GOT3 (cell line): ENCODE data around the gene OR5D16.
"Not testable (repeated sequence)": the region's sequence is repeated elsewhere in the genome, so short reads cannot be mapped to it uniquely, and the experiment has no call there.

Source experiments
- DNase-seq: peaks from one replicate; lab custom pipeline; 2025; ENCODE audit warnings: mixed read lengths; lab: John Stamatoyannopoulos, UW

The OR5D16 gene

DNA sequence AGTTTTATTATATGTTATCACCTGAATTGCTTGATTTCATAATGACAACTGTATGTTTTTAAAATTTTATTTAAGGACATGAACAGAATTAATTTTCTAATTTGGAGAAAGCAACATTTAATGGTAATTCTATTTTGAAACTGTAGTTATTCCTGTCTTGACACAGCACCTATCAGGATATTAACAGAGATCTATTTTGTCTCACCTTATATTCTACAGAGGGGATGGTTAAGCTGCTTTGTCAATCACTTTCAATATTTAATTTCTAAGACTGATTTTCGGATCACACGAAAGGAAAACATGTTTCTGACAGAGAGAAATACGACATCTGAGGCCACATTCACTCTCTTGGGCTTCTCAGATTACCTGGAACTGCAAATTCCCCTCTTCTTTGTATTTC, at the start of gene OR5D16:
OR5D16 (plus strand) TSS at position 301 of the 400 bp plus-strand sequence; CDS start at position 301, 0 bp downstream.
- no peak for DNase-seq

DNA sequence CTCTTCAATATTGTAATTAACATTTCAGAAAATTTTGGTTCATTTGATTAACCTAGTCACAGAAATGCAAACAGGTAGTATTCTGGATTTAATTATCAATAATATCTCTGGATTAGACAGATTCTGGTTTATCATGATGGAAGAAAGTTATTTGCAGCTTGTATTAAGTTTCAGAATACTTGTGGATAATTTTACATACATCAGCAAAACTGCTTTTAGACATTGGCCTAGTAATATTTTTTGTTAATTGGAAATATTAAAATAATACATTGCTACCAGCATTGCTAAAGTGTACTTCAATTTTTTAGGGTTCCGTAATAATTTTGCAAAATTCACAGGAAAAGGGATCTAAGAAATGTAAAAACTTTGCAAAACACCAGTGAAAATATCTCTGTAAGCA, 46.9 kb upstream of the OR5D16 start:
- no peak for DNase-seq

DNA sequence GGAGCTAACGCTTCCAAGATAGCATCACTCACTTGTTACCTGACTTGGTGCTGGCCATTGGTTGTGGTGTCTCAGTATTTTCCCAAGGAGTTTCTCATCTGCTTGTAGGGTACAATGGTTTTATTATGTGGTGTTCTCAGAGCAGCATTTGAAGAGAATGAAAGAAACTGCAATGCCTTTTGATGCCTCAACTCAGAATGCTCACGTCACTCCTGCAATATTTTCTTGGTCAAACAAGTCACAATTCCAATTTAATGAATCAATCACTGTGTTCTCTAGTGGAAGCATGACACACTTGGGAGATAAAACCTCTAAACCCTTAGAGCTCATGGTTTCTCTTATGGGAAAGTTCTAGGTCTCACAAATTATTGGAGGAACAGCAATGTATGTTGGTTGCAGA, 45.2 kb upstream of the OR5D16 start:
- DNase-seq = no peak

DNA sequence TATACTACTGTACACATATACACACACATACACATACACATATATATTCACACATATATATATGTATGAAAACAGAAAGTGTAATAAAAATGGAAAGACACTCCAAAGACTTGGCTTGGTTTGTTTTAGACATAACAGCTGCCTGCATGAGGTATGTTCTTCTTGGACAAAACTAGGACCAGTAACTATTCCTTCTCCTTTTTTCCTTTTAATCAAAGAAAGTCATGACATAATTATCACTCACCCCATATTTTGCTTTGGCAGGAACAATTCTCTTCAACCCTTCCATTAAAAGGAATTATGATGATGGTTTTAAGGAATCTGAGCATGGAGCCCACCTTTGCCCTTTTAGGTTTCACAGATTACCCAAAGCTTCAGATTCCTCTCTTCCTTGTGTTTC, 43.3 kb upstream of the OR5D16 start, which contains the start of gene OR5D14:
OR5D14 (plus strand) TSS at position 301 of the 400 bp plus-strand sequence; CDS start at position 301, 0 bp downstream.
- DNase-seq = no peak

DNA sequence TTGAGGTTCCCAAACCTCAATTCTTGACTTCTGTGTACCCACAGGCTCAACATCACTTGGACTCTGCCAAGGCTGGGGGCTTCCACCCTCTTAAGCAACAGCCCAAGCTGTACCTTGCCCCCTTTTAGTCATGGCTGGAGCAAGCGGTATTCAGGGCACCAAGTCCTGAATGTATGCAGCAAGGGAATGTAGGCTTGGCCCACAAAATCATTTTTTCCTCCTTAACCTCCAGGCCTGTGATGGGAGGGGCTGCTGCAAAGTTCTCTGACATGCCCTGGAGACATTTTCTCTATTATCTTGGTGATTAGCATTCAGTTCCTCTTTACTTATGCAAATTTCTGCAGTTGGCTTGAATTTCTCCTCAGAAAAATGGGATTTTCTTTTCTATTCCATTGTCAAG, 32.3 kb upstream of the OR5D16 start:
- no peak for DNase-seq

DNA sequence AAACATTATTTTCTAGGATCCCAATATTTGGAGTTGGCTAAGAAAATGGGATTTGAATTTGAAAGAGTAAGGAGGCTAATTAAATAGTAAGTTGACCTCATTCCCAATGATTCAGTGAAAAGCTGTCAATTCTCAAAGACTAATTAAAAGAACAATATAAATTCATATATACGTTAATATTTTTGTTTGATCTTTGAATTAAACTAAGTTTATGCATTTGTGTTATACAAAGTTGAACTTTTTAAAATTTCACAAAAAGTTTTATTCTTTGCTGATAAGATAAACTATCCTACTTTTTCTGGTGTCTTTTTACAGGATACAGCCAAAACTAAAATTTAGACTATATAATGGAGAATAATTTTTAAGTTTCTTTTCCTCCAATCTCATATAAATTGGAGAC, 27.5 kb upstream of the OR5D16 start, which contains the start of gene OR5L1:
OR5L1 (plus strand) TSS at position 301 of the 400 bp plus-strand sequence. CDS start 100 bp downstream, outside the sequence.
- no peak for DNase-seq

DNA sequence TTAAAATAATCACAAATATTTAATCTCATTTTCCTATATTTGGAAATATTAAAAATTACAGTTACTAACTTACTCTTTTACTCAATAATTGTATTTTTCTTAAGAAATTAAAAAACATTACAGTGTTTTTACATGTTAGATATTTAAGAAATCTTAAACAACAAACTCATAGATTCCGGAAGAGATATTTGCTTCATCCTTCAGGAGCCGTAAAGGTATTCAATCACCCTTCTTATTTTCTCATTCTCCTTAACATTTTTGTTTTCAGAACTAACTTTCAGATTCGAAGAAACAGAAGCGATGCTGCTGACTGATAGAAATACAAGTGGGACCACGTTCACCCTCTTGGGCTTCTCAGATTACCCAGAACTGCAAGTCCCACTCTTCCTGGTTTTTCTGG, 19.2 kb upstream of the OR5D16 start, which contains the start of gene OR5D18:
OR5D18 (plus strand) TSS at position 301 of the 400 bp plus-strand sequence; CDS start at position 301, 0 bp downstream.
- no peak for DNase-seq

DNA sequence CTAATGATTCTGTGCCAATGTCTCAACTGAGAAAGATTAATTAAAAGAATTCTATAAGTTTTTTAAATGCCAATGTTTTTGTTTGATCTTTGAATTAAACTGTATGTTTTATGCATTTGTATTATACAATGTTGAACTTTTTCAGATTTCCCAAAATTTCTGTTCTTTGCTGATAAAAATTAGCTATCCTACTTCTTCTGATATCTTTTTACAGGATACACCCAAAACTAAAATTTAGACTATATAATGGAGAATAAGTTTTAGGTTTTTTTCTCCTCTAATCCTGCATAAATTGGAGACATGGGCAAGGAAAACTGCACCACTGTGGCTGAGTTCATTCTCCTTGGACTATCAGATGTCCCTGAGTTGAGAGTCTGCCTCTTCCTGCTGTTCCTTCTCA, 11.6 kb upstream of the OR5D16 start, which contains the start of gene OR5L2:
OR5L2 (plus strand) TSS at position 301 of the 400 bp plus-strand sequence; CDS start at position 301, 0 bp downstream.
- no peak for DNase-seq

DNA sequence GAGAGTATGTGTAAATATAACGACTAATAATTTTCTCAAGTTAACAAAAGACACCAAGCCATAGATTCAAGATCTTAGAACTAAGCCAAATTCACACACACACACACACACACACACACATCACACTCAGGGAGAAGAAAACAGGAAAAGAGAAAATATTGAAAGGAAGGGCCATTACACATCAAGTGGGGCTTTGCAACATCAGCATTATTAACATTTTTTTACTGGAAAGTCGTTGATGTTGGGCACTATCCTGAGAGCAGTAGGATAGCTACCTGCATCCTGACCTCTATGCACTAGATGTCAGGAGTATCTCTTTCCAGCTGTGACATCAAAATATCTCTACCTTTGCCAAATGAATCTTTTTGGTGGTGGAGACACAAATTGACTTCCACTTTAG, 8.9 kb downstream of the OR5D16 start:
- no peak for DNase-seq

DNA sequence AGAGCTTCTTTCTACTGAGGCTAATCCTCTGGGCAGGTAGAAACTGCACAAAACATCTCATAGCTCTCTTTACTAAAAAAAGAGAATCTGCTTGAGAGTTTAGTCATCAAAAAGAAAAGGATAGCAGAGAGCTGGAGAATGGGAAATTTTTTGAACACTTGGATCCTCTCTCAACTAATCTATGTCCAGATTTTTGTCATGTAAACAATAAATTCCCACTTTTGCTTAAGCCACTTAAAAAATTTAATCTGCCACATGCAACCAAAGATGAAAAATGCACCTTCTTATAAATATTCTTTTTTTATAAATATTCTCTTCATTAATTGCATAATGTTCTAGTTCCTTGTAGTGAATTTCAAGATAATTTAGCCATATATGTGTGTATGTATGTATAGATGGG, 10.5 kb downstream of the OR5D16 start:
- no peak for DNase-seq

DNA sequence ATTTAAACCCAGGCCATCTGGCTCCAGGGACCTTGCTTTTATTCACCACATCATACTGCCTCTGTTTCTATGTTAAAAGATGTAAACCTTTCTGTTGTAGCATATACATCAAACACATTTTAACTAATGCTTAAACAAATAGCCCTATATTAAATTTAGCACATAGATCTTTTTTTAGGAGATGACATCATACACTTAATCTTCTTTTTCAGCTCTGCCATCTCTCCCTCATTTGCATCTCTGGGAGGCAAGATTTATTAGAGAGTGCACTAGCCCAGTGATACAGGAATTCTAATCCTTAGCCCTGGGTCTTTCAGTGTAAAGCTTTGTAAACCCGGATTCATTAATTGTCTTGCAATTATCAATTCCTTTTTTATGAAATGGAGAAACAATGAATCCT, 13.6 kb downstream of the OR5D16 start:
- no peak for DNase-seq

DNA sequence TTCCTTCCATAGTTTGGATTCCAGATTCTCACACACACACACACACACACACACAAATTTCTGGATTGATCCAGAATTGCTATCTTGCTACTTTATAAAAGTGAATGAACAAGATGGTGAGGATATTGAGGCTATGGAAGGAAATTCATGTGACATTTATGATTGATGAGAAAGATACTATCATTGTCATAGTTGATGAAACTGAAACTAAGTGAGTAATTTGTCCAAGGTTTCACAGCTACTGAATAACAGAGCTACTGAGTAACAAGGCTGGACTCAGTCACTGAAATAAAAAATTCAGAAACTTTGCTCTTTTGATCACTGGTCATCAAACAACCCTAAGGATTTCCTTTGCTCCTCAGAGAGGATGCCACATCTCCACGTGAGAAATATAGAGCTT, 16.2 kb downstream of the OR5D16 start:
- DNase-seq = no peak

DNA sequence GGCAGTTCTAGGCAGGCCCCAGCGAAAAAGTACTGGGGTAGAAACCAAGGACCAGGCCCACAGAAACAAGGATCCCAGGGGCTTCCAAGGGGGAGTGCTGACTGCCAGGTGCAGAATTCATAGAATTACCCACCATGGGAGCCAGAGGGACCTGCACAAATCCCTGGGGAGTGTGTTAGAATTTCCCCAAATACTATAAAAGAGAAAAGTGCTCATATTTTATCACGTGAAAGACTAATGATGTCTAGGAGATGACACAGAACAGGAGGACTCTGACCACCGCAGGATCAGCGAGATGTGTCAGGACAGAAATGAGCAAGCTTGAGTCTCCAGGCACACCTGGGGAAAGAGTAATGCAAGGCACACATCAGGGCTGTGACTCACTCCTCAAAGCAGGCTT, 28.8 kb downstream of the OR5D16 start:
- not testable (repeated sequence) for DNase-seq

DNA sequence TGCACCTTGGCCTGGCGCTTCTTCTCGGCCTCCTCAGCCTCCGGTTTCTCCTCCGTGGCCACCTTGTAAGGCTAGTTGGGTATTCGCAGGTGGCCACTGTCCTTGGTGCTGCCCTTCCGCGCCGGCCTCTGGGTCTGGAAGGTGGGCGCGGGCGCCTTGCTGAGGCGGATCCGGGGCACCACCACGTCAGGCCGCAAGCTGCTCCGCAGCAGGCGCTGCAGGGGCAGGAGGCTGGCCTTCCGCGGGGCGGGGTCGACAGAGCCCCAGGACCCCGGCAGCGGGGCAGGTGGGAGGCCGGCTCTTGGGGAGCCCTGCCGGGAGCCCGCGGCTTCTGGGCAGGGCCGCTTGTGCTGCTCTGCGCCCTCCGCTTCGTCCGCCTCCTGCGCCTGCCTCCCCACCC, 34.2 kb downstream of the OR5D16 start:
- not testable (repeated sequence) for DNase-seq

DNA sequence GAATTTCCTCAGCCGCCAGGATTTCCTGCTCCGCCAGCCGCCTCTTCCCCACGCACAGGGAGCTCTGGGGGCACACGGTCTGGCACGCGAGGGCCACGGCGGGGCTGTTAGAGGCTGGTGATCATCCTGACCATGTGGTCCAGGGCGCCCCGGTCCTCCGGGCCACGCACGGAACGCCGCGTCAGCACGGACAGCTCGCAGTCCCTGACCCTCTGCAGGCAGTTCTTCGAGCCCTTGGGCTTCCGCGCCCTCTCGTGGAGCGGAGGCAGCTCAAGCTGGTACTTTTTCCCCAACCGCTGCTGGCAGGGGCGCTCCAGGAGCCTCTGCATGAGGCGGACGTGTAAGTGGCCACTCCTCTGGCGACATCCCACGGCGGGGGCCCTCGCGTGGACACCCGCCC, 34.6 kb downstream of the OR5D16 start:
- DNase-seq = not testable (repeated sequence)

DNA sequence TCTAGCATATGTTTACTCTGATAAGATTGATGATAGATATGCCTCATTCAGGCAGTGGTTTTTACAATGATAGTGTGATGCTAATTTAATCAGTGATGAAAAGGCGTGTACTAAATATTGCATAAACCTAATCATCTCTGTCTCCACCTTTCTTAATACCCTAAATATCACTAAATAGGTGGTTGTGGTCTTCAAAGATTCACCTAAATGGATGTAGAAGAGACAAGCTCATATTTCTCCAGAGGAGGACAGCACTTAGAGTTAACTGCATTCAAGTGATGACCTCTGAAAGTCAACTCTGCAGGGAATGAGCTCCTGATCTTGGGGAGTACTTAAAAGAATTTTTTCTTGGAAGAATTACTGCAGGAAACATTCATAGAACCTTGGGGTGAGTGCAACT, 44.4 kb downstream of the OR5D16 start, which contains the start of gene TRIM51:
TRIM51 (plus strand) TSS at position 301 of the 400 bp plus-strand sequence. CDS start 2,132 bp downstream, outside the sequence.
- not testable (repeated sequence) for DNase-seq

DNA sequence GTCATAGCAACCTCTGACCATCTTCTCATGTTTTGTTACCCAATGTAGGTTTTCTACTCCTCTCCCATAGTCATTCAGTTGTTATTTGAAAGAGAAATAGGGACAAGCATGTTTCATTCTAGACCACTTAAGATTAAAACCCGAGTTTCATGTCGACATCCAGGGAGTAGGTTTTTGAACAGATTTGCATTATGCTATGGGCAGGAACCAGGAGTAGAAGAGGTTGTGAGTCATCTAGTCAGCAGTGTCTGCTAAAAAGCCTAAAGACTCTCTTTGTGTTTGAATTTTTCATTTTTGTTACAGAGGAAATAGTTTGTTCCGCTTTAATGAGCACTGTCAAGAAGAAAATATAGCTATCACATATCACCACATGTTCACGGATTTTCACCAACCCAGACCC, 46.4 kb downstream of the OR5D16 start:
- DNase-seq = not testable (repeated sequence)

DNA sequence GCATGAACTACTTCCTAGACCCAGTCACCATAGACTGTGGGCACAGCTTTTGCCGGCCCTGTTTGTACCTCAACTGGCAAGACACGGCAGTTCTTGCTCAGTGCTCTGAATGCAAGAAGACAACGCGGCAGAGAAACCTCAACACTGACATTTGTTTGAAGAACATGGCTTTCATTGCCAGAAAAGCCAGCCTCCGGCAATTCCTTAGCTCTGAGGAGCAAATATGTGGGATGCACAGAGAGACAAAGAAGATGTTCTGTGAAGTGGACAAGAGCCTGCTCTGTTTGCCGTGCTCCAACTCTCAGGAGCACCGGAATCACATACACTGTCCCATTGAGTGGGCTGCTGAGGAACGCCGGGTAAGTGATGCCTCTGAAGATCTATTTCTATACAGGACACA, 46.9 kb downstream of the OR5D16 start:
- not testable (repeated sequence) for DNase-seq
